Esophagus mucosa (tissue), 1 donor: Measurements from ENCODE around the gene TREH. TPM values are rescaled to one million over a fixed set of nuclear protein-coding genes. Genes with fewer than 3 reads are reported as not detected.
"Not testable (repeated sequence)": the region's sequence is repeated elsewhere in the genome, so short reads cannot be mapped to it uniquely, and the experiment has no call there.

Experiments
- ATAC-seq: fragments of 200-7000 bp; cut with Tn5 transposase; one replicate; pipeline ENCODE4 v1.9.1; 2020
- total RNA-seq: library from RNA; stranded (reverse); gene quantifications from one replicate; pipeline ENCODE4 v1.2.4, GENCODE V29; 2023
- donor health status: DM: yes; HTN: yes; CAD: no.

Gene TREH, protein sequence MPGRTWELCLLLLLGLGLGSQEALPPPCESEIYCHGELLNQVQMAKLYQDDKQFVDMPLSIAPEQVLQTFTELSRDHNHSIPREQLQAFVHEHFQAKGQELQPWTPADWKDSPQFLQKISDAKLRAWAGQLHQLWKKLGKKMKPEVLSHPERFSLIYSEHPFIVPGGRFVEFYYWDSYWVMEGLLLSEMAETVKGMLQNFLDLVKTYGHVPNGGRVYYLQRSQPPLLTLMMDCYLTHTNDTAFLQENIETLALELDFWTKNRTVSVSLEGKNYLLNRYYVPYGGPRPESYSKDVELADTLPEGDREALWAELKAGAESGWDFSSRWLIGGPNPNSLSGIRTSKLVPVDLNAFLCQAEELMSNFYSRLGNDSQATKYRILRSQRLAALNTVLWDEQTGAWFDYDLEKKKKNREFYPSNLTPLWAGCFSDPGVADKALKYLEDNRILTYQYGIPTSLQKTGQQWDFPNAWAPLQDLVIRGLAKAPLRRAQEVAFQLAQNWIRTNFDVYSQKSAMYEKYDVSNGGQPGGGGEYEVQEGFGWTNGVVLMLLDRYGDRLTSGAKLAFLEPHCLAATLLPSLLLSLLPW
- 0.68 TPM for total RNA-seq

DNA sequence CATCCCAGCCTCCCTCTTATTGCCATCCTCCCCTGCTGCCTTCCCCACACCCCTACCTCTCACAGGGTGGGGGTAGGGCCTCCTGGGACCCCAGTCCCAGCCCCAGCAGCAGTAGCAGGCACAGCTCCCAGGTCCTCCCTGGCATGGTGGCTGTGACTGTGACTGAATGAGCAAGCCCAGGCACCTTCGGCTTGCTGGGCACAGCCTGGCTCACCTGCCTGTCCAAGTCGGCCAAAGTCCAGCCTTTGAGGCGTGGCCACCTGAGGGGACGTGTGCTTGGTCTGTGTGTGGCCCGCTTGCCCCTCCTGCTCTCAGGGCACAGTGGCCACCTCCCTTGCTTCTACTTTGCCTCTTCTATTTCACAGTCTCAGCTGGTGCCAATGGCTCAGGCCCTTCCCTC is at the start of gene TREH:
Gene TREH (minus strand): TSS at position 168 of the 400 bp plus-strand sequence. CDS start 23 bp downstream, at position 145.
- peak; percentile 63 for ATAC-seq

DNA sequence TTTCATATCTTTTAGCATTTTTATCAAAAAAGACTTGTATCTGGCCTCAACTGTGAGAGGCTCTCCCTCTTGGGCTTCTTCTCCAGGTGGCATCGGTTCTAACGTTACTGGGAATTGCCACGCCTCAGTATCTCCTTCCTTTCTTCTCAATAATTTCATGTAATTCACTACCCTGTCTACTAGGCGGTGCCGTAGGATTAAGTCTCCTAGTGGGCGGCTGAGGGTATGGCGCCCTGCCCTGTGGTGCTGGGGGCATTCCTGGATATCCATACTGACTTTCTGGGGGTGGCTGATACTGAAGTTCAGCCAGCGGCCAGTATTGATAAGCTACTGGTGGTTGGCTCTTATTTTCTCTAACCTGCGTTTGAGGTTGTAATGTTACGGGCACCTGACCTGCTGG is 48.7 kb upstream of the TREH start:
- not testable (repeated sequence) for ATAC-seq

DNA sequence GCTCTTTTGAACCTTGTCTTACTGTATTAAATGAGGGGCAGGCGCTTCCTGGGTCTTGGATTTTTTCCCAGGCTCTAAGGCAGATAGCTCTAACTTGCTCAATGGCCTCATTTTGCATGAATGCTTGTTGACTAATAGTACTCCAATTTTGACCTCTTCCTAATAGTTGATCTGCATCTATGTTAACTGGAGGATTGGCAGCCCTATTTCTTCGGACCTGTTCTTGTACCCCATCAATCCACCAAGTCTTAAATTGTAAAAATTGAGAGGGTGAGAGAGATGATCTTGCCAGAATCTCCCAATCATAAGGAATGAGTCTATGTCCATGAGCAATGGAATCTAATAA is 48.2 kb upstream of the TREH start:
- ATAC-seq = not testable (repeated sequence)

DNA sequence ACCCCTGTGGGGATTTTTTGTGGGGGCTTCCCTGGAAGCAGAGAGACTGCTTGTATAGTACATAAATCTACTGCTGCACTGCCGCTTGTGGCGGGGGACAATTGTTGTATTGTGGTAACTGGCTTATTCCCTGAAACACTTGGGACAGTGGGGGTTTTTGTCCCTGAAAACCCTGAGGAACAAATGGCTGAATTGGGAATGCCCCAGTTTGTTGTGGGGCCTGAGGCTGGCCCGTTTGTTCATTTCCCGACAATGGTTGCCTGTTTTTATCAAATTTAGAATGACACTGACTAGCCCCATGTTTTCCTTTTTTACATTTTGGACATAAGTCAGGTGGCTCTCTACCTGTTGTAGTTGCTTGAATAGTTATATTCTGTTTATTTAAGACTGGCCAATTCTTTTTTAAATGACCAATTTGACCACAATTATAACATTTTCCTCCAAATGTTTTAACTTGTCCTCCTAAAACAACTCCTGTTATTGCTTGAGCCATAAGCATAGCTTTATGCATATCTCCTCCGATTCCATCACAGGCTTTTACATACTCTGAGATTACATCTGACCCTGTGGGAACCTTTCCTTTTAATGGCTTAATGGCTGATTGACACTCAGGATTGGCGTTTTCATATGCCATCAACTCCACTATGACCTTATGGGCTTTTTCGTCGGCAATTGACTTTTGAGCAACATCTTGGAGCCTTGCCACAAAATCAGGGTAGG is 47.7 kb upstream of the TREH start:
- ATAC-seq = not testable (repeated sequence)

DNA sequence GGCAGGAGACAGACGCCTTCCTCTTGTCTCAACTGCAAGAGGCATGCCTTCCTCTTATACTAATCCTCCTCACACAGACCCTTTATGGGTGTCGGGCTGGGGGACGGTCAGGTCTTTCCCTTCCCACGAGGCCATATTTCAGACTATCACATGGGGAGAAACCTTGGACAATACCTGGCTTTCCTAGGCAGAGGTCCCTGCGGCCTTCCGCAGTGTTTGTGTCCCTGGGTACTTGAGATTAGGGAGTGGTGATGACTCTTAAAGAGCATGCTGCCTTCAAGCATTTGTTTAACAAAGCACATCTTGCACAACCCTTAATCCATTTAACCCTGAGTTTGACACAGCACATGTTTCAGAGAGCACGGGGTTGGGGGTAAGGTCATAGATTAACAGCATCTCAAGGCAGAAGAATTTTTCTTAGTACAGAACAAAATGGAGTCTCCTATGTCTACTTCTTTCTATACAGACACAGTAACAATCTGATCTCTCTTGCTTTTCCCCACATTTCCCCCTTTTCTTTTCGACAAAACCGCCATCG is 42.1 kb upstream of the TREH start:
- ATAC-seq = not testable (repeated sequence)

DNA sequence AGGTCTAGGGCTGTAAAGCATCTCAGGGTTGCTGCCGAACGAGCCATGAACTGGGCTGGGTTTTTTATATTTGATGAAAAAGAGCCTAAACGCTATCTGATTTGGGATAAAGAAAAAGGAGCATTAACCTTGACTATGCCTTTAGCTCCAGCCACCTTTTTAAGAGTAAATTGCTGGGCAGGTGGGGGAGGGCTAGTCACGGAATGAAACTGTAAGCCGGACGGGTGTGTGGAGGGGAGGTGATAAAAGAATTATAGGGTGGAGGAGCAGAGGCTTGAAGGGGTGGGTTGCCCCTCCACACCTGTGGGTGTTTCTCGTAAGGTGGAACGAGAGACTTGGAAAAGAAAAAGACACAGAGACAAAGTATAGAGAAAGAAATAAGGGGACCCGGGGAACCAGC is 41.3 kb upstream of the TREH start:
- ATAC-seq = not testable (repeated sequence)

DNA sequence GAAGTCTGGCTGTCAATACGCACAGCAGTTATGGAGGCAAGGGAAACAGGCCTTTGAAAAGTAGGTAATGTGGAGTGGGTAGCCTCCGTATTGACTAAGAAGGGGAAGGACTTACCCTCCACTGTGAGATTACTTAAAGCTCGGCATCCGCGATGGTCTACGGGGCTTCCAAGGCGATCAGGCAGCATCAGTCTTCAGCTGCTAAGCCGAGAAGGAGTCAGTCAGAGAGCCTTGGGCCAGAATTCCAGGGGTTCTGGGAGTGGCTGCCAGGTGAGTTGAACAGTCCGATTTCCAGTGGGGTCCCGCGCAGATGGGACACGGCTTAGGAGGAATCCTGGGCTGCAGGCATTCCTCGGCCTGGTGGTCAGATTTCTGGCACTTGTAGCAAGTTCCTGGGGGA is 40.6 kb upstream of the TREH start:
- ATAC-seq = not testable (repeated sequence)

DNA sequence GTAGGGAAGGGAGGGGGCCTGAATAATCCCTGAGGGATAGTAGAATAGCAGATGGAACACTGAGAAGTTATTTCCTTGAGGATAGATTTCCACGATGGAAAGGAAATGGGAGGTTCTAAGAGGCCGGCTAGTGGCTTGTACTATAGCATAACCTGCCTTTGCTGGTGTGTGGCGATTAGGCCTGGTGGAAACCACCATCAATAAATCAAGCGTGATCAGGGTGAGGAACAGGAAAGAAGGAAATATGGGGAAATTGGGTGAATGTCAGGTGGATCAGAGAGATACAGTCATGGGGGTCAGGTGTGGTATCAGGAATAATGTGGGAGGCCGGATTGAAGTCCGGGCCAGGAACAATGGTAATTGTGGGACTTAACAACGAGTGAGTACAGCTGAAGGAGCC is 39.1 kb upstream of the TREH start:
- not testable (repeated sequence) for ATAC-seq

DNA sequence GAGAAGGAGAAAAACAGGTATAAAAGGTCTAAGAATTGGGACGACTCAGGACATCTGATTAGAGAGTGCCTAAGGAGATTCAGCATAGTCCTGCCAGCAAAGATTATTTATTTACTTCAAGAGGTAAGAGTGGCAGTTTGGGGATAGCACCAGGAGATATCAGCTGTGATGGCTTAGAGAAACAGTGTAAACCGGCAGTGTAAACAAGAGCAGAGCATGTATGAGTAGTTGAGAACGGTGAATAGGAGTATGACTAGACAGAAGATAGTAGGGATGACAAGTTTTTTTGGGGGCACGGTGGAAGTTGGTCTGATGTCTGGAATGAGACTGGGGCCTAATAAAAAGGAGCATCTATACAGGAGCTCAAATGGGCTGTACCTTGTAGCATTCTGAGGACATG is 38.3 kb upstream of the TREH start:
- ATAC-seq = not testable (repeated sequence)

DNA sequence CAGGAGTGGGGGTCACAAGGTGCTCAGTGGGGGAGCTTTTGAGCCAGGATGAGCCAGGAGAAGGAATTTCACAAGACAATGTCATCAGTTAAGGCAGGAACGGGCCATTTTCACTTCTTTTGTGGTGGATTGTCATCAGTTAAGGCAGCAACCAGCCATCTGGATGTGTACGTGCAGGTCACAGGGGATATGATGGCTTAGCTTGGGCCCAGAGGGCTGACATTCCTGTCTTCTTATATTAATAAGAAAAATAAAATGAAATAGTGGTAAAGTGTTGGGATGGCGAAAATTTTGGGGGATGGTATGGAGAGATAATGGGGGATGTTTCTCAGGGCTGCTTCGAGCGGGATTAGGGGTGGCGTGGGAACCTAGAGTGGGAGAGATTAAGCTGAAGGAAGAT is 37.8 kb upstream of the TREH start:
- not testable (repeated sequence) for ATAC-seq

DNA sequence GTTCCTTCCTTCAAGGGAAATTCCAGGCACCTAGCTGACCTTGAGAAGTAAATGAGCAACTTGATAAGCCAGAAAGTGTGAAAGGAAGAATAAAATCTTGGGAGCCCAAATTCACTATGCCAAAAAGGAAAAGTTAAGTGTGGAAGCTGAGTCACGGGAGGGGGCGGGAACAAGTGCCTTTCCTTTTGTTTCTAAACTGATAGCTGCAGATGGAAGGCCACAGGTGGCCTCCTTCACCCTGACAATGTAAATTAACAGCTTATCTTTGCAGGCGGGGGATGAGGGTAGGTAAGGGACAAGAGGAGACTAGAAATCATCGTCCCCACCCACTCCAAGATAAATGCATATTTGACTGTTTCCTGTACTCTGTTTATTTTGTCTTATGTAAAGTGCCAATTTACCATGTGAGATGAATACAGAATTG is 36.4 kb upstream of the TREH start:
- ATAC-seq = no peak

DNA sequence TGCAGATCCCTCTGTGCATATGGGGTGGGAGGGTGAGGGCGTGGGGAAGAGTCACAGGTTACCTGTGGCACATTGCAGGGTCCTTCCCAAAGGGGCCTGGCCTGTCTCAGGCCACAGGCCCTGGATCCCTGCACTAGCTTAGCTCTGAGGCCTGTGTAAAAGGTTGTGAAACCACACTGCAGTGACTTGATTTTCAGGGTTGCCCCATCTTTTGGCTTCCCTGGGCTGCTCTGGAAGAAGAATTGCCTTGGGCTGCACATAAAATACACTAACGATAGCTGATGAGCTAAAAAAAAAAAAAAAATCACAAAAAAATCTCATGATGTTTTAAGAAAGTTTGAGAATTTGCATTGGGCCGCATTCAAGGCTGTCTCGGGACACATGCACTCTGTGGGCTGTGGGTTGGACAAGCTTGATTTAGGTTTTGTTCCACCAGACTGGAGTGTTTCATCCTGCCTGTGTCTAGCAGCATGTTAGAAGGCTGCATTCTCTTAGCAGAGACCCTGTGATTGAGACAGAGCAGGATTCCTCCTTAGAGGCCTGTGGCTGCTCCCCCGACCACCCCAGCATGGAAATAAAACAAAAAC is 35.9 kb upstream of the TREH start:
- ATAC-seq = no peak

DNA sequence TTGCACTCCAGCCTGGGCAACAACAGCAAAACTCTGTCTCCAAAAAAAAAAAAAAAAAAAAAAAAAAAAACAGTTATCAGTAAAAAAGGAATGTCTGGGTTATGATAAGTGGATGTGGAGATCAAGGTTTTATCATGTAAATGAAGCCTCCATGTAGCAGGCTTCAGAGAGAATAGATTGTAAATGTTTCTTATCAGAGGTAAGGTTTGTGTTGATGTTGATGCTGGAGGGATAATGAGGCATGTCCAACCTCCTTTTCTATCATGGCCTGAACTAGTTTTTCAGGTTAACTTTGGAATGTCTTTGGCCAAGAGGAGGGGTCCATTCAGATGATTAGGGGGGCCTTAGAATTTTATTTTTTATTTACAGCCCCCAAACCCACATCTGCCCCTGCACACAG is 35.4 kb upstream of the TREH start:
- ATAC-seq = no peak

DNA sequence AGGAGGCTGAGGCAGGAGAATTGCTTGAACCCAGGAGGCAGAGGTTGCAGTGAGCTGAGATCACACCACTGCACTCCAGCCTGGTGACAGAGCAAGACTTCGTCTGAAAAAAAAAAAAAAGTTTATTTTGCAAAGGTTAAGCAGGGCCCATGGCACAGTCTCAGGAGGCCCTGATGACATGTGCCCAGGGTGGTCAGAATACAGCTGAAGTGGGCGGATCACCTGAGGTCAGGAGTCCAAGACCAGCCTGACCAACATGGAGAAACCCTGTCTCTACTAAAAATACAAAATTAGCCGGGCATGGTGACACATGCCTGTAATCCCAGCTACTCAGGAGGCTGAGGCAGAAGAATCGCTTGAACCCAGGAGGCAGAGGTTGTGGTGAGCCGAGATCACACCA is 35.0 kb upstream of the TREH start:
- ATAC-seq = not testable (repeated sequence)

DNA sequence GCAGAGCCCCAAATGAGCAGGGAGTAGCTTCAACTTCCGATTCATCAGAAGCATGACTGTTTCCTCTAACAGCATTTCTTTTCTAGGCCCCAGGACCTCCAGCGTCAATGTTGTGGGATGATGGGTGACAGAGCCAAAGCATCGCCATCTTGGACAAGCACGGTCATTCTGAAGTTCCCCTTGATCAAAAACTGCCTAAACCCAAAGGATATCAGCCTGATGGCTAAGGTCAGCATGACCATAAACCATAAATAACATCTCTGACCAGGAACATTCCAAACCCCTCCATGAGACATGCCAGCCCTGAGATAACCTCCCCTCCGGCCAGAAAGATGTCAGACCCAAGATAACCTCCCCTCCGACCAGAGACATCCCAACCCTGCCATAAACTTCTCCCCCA is 28.8 kb upstream of the TREH start:
- no peak for ATAC-seq

DNA sequence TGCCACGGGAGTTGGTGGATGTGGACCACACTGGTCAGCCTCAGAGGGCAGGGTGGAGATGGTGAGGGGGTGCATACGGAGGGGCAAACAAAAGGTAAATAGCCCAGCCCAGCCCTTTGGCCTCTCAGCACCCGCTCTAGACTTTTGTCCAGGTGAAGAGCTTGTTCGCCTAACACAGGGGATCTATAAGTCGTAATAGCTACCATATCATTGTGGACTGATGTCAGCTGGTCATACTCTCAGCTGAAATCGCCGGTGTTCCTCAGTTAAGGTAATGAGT is 27.0 kb upstream of the TREH start:
- no peak for ATAC-seq

DNA sequence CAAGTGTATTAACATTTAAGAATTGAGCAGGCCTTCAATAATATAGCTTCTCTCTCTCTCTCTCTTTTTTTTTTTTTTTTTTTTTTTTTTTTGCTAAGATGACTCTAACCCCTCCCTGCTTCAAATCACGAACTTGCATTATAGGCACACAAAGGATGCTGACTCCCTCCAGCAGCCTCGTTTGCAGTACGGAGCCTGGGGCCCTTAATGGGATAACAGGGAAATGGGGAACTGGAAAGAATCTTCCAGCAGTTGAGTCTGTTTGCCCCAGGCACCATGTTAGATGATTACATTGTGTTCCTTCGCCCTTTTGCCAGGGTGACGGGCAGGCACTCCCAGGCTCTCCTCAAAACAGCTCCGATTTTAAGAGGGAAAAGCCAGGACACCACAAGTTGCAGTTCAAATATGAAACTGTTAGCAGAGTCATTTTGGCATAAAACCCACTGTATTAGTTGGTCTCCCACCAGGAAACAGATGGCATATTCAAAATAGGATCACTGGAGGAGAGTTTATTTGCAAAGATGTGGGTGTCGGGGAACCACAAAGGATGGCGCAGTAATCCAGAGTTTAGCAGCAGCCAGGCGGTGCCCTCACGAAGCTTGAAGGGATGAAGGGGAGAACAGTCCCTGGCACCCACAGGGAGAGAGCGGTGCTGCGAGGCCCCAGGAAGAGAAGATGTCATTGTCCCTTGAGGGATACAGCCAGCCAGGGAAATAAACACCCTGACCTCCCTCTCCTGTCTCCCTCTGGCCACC is 26.5 kb upstream of the TREH start:
- no peak for ATAC-seq

DNA sequence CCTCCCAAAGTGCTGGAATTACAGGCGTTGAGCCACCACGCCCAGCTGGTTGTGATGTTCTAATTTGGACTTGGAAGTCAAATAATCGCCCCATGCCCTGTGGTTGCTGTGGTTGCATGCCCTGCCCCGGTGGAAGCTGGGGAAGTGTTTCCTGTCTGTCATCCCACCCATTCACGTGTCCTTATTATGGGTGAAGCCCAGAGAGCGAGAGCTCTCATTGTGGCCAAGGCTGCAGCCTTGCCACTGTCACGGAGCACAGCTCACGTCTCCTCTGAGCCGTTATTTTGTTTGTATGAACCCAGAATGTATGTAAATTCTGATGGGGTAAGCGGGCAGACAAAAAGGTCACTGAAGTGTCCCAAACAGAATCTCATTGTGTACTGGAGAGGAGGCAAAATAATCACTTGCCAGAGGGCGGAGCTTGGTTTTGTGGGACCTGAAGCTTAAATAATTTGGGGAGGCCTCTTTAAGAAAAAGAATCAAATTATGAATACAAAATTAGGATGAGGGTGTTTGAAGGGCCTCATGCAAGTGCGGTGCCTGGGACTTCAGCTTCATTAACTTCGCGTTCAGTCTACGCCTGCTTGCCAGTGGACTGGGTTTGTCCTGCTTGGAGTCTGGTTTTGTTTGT is 25.8 kb upstream of the TREH start:
- ATAC-seq = peak; percentile 25

DNA sequence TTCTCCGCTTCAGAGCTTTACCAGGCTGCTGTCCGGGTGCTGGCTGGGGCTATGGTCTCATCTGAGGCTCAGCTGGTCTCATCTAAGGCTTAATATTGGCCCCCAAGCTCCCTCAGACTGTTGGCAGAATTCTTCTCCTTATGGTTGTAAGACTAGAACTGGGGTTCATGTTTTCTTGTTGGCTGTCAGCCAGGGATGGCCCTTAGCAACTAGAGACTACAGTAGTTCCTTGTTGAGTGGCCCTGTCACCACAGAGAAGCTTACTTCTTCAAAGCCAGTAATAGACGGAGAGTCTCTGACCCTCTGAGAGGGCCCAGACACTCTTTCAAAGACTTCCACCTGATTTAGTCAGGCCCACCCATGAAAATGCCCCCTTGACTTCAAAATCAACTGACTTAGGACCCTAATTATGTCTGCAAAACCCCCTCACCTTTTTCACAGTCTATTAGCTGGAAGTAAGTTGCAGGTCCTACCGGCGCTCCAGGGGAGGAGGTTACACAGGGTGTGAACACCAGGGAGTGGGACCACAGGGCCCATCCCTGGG is 24.2 kb upstream of the TREH start:
- ATAC-seq = no peak

DNA sequence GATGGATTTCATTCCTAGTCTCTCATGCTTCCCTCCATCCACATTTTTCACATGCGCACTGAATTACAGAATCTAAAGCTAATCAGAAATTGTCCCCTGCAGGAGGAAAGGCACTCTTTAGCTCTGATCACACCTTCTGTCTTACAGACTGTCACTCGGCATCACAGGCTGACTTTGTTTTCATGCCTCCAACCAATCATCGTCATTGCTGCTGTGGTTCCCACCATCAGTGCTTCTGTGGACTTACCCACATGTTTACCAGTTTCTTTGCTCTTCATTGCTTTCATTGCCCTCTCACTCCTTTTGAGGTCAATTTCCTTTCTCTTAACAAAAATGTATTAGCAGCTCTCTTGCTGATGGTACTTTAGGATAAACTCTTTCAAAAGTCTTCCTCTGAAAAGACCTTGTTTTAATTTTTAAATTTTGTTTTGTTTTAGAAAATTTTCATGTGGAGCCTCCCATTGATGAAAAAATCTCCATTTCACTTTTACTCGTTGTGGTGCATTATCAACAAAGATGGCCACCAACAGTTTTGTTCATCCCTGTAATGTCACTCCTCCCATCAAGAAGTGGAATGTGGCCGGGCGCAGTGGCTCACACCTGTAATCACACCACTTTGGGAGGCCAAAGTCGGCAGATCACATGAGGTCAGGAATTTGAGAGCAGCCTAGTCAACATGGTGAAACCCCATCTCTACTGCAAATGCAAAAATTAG is 20.2 kb upstream of the TREH start:
- no peak for ATAC-seq

DNA sequence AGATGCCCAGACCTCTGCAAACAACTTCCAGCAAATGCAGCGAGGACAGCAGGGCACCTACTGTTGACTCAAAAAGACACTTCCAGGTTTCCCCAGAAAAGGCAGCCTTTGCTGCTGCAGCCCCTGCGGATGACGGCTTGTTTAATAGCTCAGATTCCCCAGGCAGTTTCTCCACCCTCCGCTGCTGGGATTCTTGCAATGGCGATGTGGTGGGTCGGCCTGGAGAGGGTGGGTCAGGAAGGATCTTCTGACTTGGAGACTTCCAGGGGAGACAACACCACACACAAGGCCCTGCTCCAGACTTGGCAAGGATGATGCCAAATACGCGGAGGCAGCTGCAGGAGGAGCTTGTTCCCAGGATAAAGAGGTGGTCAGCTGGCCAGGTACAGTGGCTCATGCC is 17.9 kb upstream of the TREH start:
- no peak for ATAC-seq
